HepG2 (cell line): ENCODE measurements around the gene MYO1B. TPM values are rescaled to one million over a fixed set of nuclear protein-coding genes. Genes with fewer than 3 reads are reported as not detected.

Experiments
- ASH2L ChIP-seq: fragments of 300-600, 200-600 bp; sonication (generic); IDR thresholded peaks from 2 replicates; pipeline ENCODE4 v1.7.0; 2017; ENCODE audit warnings: low read depth, mild to moderate bottlenecking, moderate library complexity, mixed read lengths, low read length; ENCODE audit not compliant: insufficient read length
- BATF2 ChIP-seq: sonication (generic); formaldehyde crosslinking; IDR thresholded peaks from 2 replicates; pipeline ENCODE4 v1.8.0; 2022; ENCODE audit warnings: mild to moderate bottlenecking, missing genetic modification reagents, moderate library complexity
- ELK4 ChIP-seq: sonication (generic); formaldehyde crosslinking; IDR thresholded peaks from 2 replicates; pipeline ENCODE4 v1.9.0; 2021; ENCODE audit warnings: missing genetic modification reagents, borderline replicate concordance
- HIC2 ChIP-seq: sonication (generic); formaldehyde crosslinking; IDR thresholded peaks from 2 replicates; pipeline ENCODE4 v1.9.0; 2022; ENCODE audit warnings: low read depth, missing genetic modification reagents
- JARID2 ChIP-seq: sonication (generic); formaldehyde crosslinking; IDR thresholded peaks from 2 replicates; pipeline ENCODE4 v1.8.1; 2023; ENCODE audit warnings: missing genetic modification reagents, inconsistent platforms; ENCODE audit not compliant: insufficient replicate concordance
- MAF1 ChIP-seq: sonication (generic); formaldehyde crosslinking; IDR thresholded peaks from 2 replicates; pipeline ENCODE4 v1.5.0; 2020; ENCODE audit warnings: missing genetic modification reagents, borderline replicate concordance
- MYC ChIP-seq: sonication (generic); formaldehyde crosslinking; IDR thresholded peaks from 2 replicates; pipeline ENCODE4 v1.9.0; 2021; ENCODE audit warnings: missing genetic modification reagents, borderline replicate concordance
- NCOA5 ChIP-seq: sonication (generic); formaldehyde crosslinking; IDR thresholded peaks from 2 replicates; pipeline ENCODE4 v1.4.0; 2020; ENCODE audit warnings: missing genetic modification reagents
- PTBP1 ChIP-seq: fragments of 200-400 bp; formaldehyde crosslinking; IDR thresholded peaks from 2 replicates; pipeline ENCODE4 v1.6.1; 2018; ENCODE audit warnings: low read length, low read depth; ENCODE audit not compliant: poor library complexity, severe bottlenecking
- RBM22 ChIP-seq: fragments of 200-400 bp; formaldehyde crosslinking; optimal IDR thresholded peaks from 2 replicates; pipeline ENCODE3; 2017; ENCODE audit warnings: mild to moderate bottlenecking, low read length, moderate library complexity
- RCOR2 ChIP-seq: IDR thresholded peaks from 2 replicates; pipeline ENCODE4 v1.6.1; 2016; ENCODE audit warnings: missing biosample characterization, missing genetic modification reagents
- RELA ChIP-seq: sonication (generic); formaldehyde crosslinking; IDR thresholded peaks from 2 replicates; pipeline ENCODE4 v1.4.0; 2020; ENCODE audit warnings: missing genetic modification reagents
- RFX1 ChIP-seq: fragments of 450-650 bp; IDR thresholded peaks from 2 replicates; pipeline ENCODE4 v1.6.1; 2017
- SALL2 ChIP-seq: sonication (generic); formaldehyde crosslinking; IDR thresholded peaks from 2 replicates; pipeline ENCODE4 v1.8.1; 2023; ENCODE audit warnings: mild to moderate bottlenecking, missing genetic modification reagents, inconsistent platforms
- SKIL ChIP-seq: sonication (generic); formaldehyde crosslinking; IDR thresholded peaks from 2 replicates; pipeline ENCODE4 v1.8.0; 2022; ENCODE audit warnings: missing genetic modification reagents, mild to moderate bottlenecking, moderate library complexity, borderline replicate concordance
- SMYD3 ChIP-seq: sonication (generic); formaldehyde crosslinking; IDR thresholded peaks from 2 replicates; pipeline ENCODE4 v1.8.1; 2023; ENCODE audit warnings: mild to moderate bottlenecking, missing genetic modification reagents
- TSC22D2 ChIP-seq: sonication (generic); formaldehyde crosslinking; IDR thresholded peaks from 2 replicates; pipeline ENCODE4 v1.5.1; 2020; ENCODE audit warnings: missing genetic modification reagents, mild to moderate bottlenecking, borderline replicate concordance
- ZFX ChIP-seq: sonication (generic); formaldehyde crosslinking; IDR thresholded peaks from 2 replicates; pipeline ENCODE4 v1.4.0; 2020; ENCODE audit warnings: mild to moderate bottlenecking, low read depth, missing genetic modification reagents, moderate library complexity
- ZNF180 ChIP-seq: sonication (generic); formaldehyde crosslinking; IDR thresholded peaks from 2 replicates; pipeline ENCODE4 v1.4.0; 2020; ENCODE audit warnings: low read depth, missing genetic modification reagents, borderline replicate concordance
- ZNF362 ChIP-seq: sonication (generic); formaldehyde crosslinking; IDR thresholded peaks from 2 replicates; pipeline ENCODE4 v1.4.0; 2020; ENCODE audit warnings: missing genetic modification reagents, mild to moderate bottlenecking, borderline replicate concordance
- ZNF558 ChIP-seq: sonication (generic); formaldehyde crosslinking; IDR thresholded peaks from 2 replicates; pipeline ENCODE4 v1.9.0; 2022; ENCODE audit warnings: mild to moderate bottlenecking, missing genetic modification reagents, borderline replicate concordance
- ZNF710 ChIP-seq: sonication (generic); formaldehyde crosslinking; IDR thresholded peaks from 2 replicates; pipeline ENCODE4 v1.5.0; 2020; ENCODE audit warnings: mild to moderate bottlenecking, missing genetic modification reagents, borderline replicate concordance
- polyA plus RNA-seq, 8 experiments: library from polyadenylated mRNA; depleted of rRNA in 3 of 8; stranded (reverse) in 7 of 8; unstranded in 1 of 8; fragments of >200 nt; fragmentation: Illumina TruSeq in 4 of 8; extraction: Trizol in 4 of 8; gene quantifications; 2 replicates each; pipeline versions ENCODE4 v1.2.1 to v1.2.3, GENCODE V29; 2011 to 2016; ENCODE audit warnings: low read depth in 4 of 8, missing spikeins in 1 of 8, mixed read lengths in 1 of 8; ENCODE audit not compliant: insufficient read depth in 1 of 8
- total RNA-seq, 5 experiments: library from RNA; depleted of rRNA; stranded (reverse); fragments of >200 nt; fragmentation: Illumina TruSeq; extraction: Trizol; gene quantifications; 2 replicates each; pipeline ENCODE4 v1.2.3, GENCODE V29; 2016; ENCODE audit warnings: low read depth in 1 of 5

The MYO1B gene
- total and polyA plus RNA-seq, 2 of the 13 experiments (the other 11 are each of a cell fraction or from before 2014, with no cell fraction given): 36.9 to 89.8 TPM

- no peak for TF ChIP-seq HIC2 (CRISPR knock-in tag)
- TF ChIP-seq ZNF710 (CRISPR knock-in tag): no peak
- no peak for TF ChIP-seq SALL2
- TF ChIP-seq ASH2L: peak; percentile 56
- peak; percentile 28 for TF ChIP-seq JARID2 (CRISPR knock-in tag)
- TF ChIP-seq RCOR2 (CRISPR knock-in tag): 0 out of 2 replicates have a peak, but pooled peaks have one; percentile 36
- no peak for TF ChIP-seq MYC
- TF ChIP-seq SMYD3: no peak
- no peak for TF ChIP-seq RELA (CRISPR knock-in tag)
- TF ChIP-seq ZFX (CRISPR knock-in tag): peak; percentile 25; the same call in 1 of the 2 replicates
- 0 out of 2 replicates have a peak, but pooled peaks have one; percentile 35 for TF ChIP-seq ZNF558 (CRISPR knock-in tag)
- TF ChIP-seq RFX1: no peak
- no peak for TF ChIP-seq PTBP1
- no peak for TF ChIP-seq MAF1 (CRISPR knock-in tag)
- TF ChIP-seq NCOA5: no peak
- TF ChIP-seq RBM22: no peak
- TF ChIP-seq ZNF180: no peak
- TF ChIP-seq BATF2 (CRISPR knock-in tag): no peak
- no peak for TF ChIP-seq ZNF362 (CRISPR knock-in tag)
- TF ChIP-seq TSC22D2: no peak
- TF ChIP-seq SKIL (CRISPR knock-in tag): no peak
- no peak for TF ChIP-seq ELK4 (CRISPR knock-in tag)
Measured at GRCh38 chr2:191318729-191319078, 73.5 kb downstream of the MYO1B start (continued).
